Measurements from ENCODE around the gene PDE4D. TPM values are rescaled to one million over a fixed set of nuclear protein-coding genes. Genes with fewer than 3 reads are reported as not detected.

The PDE4D gene
- total and polyA plus RNA-seq, 2 of the 4 experiments (the other 2 are of a cell fraction) = 1.4 to 7.9 TPM

DNA sequence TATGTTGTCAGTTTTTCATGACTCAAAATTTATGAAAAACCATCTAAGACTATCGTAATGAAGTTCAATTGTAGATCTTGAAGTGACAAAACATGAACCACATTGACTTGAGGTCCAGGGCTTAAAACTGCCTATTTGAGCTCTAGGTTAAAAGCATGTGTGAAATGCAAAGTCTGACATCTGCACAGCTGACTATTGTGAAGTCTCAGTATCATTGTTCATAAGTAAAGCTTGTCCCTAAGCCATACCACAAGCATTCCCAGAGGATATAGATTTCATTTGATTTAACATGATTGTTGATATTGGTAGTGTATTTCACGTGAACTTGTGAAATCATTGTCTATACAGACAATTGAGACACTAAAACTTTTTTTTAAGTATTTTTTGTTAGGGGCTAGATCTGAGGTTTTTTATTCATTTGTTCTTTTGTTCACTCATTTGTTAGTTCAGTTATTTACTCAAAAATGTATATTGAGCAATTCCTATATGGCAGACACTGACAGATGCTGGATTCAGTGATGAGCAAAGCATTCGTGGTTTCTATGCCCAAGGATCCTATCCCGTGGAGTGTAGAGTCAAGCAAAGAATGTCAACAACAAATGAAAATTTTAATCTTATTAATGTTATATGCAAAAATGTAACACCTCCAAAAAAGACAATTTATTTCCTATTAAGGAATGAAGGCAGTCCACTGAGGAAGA is 825.4 kb downstream of the PDE4D start:
- WGBS, 2 experiments (ENCODE audit: extremely low coverage in 2 of 2, insufficient read length in 1 of 2) = no CpG with 5 or more reads among the region's 4 CpGs
- peaks cover 10% of the 10 kb centered on the region for H3K4me1 ChIP-seq (ENCODE audit: control insufficient read depth, insufficient read depth, low read length)
- no peak overlapping the region for H2AK5ac ChIP-seq (ENCODE audit: low read depth, low read length)
- H3K27ac ChIP-seq (ENCODE audit: insufficient read depth, low read length) = no peak overlapping the region
- H3K27me3 ChIP-seq (ENCODE audit: control insufficient read depth, insufficient read depth, low read length) = no peaks in the 10 kb centered on the region
- DNase-seq (peak; percentile 33), ATAC-seq (ENCODE audit: low read depth) (no peak)
- H3K9me3 ChIP-seq (ENCODE audit: control insufficient read depth, insufficient read depth, low read length) = no peaks in the 10 kb centered on the region
- in situ Hi-C loops (cut with MboI; ENCODE audit: low sequenced_read_pairs) (no loop called here), dilution Hi-C loops (cut with HindIII; ENCODE audit: low sequenced_read_pairs, unreplicated experiment) (no loop called here), intact Hi-C loops (cut with micrococcal nuclease) (no loop called here)
- peak overlapping the region; percentile 5; the same call in 1 of the 2 replicates for H2BK20ac ChIP-seq (ENCODE audit: low read depth, low read length)
- H3K4me2 ChIP-seq (ENCODE audit: low read depth, low read length) = no peak overlapping the region
- CTCF ChIA-PET = no interaction called here
- H3K14ac ChIP-seq (replicated peaks; ENCODE audit: low read depth, low read length) = no peak overlapping the region
- no peak overlapping the region for H3K56ac ChIP-seq (ENCODE audit: extremely low read depth, insufficient read depth, low read length)
- no peak overlapping the region for H2AFZ ChIP-seq (replicated peaks; ENCODE audit: low read length, poor library complexity)
- no peak overlapping the region for H3K4me3 ChIP-seq (ENCODE audit: insufficient read depth, low read depth, low read length)
- 0 out of 4 replicates have a peak, but pooled peaks cover 0 to 3% of the 10 kb centered on the region in 2 experiments for H3K79me1 ChIP-seq (ENCODE audit: low read depth in 1 of 2, low read length in 2 of 2)
- H3K9ac ChIP-seq (ENCODE audit: low read depth, low read length) = no peak overlapping the region
- H4K5ac ChIP-seq (ENCODE audit: low read depth, low read length) = peak overlapping the region; percentile 60; the same call in 1 of the 2 replicates
- no peak overlapping the region for H3K23ac ChIP-seq (ENCODE audit: low read depth, low read length)
- peak overlapping the region in 1 of 2 experiments; percentile 2; a peak in 1 of 4 replicates for H4K8ac ChIP-seq (ENCODE audit: low read depth in 2 of 2, low read length in 2 of 2)
- POLR2A ChIA-PET (ENCODE audit: unreplicated experiment) = no interaction called here
- H3K18ac ChIP-seq (ENCODE audit: low read depth, low read length) = peak overlapping the region; percentile 89
- H2BK120ac ChIP-seq (ENCODE audit: low read depth, low read length) = no peak overlapping the region
- H3K9me1 ChIP-seq (ENCODE audit: insufficient read depth, low read length) = peaks cover 8% of the 10 kb centered on the region
- H3K36me3 ChIP-seq (ENCODE audit: control insufficient read depth, insufficient read depth, low read length) = no peaks in the 10 kb centered on the region
- no peaks in the 10 kb centered on the region for H4K20me1 ChIP-seq (ENCODE audit: insufficient read depth, low read length)
- H2BK15ac ChIP-seq (ENCODE audit: low read depth, low read length) = 0 out of 3 replicates have a peak overlapping the region, but pooled peaks have one; percentile 3
- H3K4ac ChIP-seq (ENCODE audit: low read depth, low read length) = no peak overlapping the region
- H2BK5ac ChIP-seq (ENCODE audit: low read depth, low read length, poor library complexity, severe bottlenecking) = no peak overlapping the region
- BruUV-seq (replicated peaks) = no TSS peak
- H4K91ac ChIP-seq (ENCODE audit: insufficient read depth, low read depth, low read length) = no peak overlapping the region
- peak; percentile 50 for TF ChIP-seq CEBPB (IDR thresholded peaks at IDR 0.05; ENCODE audit: low read depth, low read length)
- no peak for TF ChIP-seq NFE2L2 (IDR thresholded peaks at IDR 0.05; ENCODE audit: low read depth, low read length)
- no peak overlapping the region for H2AK9ac ChIP-seq (replicated peaks; ENCODE audit: low read depth, low read length, poor library complexity)

All from IMR-90 (cell line).